Hepatic stellate cell (primary cell): ENCODE results near the gene KLF1.
"Not testable (repeated sequence)": the region's sequence is repeated elsewhere in the genome, so short reads cannot be mapped to it uniquely, and the experiment has no call there.

Experiments
- DNase-seq: peaks from one replicate; pipeline ENCODE4 v3.0.0; 2011; ENCODE audit warnings: low spot score

The KLF1 gene

GRCh38 chr19:12886969-12887747 is at the start of gene KLF1:
Gene KLF1, minus strand, starts transcription at chr19:12887201. Its CDS starts 61 bp downstream, at chr19:12887140.
- no peak for DNase-seq

- no peak for DNase-seq
Measured at GRCh38 chr19:12936582-12936981, 49.6 kb upstream of the KLF1 start.

- no peak for DNase-seq
Measured at GRCh38 chr19:12935071-12935470, 48.1 kb upstream of the KLF1 start.

- DNase-seq, result peak; percentile 94
Measured at GRCh38 chr19:12933287-12934072, 46.5 kb upstream of the KLF1 start, which contains the start of gene FARSA. Gene FARSA, minus strand, starts transcription at chr19:12933711. Its CDS starts 15 bp downstream, at chr19:12933696.

- DNase-seq, result no peak
Measured at GRCh38 chr19:12932392-12933286, 45.6 kb upstream of the KLF1 start.

- DNase-seq, result no peak
Measured at GRCh38 chr19:12930002-12930645, 43.1 kb upstream of the KLF1 start.

- no peak for DNase-seq
Measured at GRCh38 chr19:12924621-12925310, 37.8 kb upstream of the KLF1 start.

GRCh38 chr19:12922959-12923358 is 36.0 kb upstream of the KLF1 start:
- DNase-seq, result no peak

GRCh38 chr19:12921047-12921446 is 34.0 kb upstream of the KLF1 start:
- no peak for DNase-seq

GRCh38 chr19:12918253-12918652 is 31.3 kb upstream of the KLF1 start:
- DNase-seq, result no peak

- DNase-seq, result not testable (repeated sequence)
Measured at GRCh38 chr19:12915860-12916259, 28.9 kb upstream of the KLF1 start.

- no peak for DNase-seq
Measured at GRCh38 chr19:12913851-12914690, 27.1 kb upstream of the KLF1 start.

- DNase-seq, result peak; percentile 45
Measured at GRCh38 chr19:12913011-12913561, 26.1 kb upstream of the KLF1 start.

GRCh38 chr19:12912571-12912970 is 25.6 kb upstream of the KLF1 start:
- DNase-seq, result no peak

- no peak for DNase-seq
Measured at GRCh38 chr19:12907166-12907565, 20.2 kb upstream of the KLF1 start.

- DNase-seq, result no peak
Measured at GRCh38 chr19:12899891-12900518, 13.0 kb upstream of the KLF1 start.

- DNase-seq, result no peak
Measured at GRCh38 chr19:12896460-12896859, 9.5 kb upstream of the KLF1 start.

- no peak for DNase-seq
Measured at GRCh38 chr19:12893582-12893981, 6.6 kb upstream of the KLF1 start.

- no peak for DNase-seq
Measured at GRCh38 chr19:12891553-12892021, 4.6 kb upstream of the KLF1 start.
